ENCODE results near the gene ZSWIM9. TPM values are rescaled to one million over a fixed set of nuclear protein-coding genes. Genes with fewer than 3 reads are reported as not detected.

The ZSWIM9 gene
- total RNA-seq: 8.4 and 9.5 TPM in 2 replicates

DNA sequence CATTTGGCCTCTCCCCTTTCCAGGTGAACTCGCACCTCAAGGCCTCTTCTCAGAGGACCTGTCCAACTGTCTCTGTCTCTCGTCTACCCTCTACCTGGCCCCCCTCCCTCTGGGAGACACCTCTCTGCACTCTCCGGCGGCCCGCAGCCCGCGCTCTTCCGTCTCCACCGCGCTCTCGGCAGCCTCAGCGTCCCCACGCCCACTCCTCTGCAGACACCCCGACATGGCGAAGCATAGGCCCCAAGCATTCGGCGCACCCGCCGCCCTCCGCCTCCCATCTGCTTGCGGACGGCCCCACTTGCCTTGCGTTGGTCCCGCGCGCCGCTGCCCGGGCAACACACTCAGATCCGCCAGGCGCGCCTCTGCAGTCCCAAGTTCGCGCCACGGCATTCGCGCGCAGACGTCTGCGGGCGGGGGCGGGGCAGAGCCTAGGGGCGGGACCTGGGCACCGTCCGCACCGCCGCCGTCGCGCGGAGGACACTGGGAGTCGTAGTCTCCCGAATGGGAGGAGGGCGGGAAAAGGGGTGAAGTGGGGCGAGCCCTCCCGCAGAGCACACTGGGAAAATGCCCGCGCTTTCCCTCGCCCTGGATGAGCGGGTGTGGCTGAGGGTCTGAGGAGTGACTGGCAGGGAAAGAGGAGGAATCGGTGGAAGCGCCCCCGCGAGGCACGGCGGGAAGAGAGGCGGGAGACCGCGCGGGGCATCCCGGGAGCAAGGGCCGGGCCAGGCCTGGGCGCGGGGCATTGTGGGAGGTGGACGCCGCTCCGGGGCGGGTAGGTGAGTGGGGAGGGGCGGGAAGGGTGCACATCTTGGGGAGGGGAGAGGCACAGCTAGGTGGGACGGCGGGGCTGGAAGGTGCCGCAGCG is at the start of gene ZSWIM9, which contains the start of gene LIG1:
Gene ZSWIM9, plus strand, starts transcription at position 742 of the 865 bp plus-strand sequence. CDS start 1,123 bp downstream, outside the sequence.
Gene LIG1, minus strand, starts transcription at position 406 of the 865 bp plus-strand sequence. CDS start 4,778 bp downstream, outside the sequence.
- Mint-ChIP-seq H3K27me3 (ENCODE audit: insufficient read depth) (peaks cover 3% of the 10 kb centered on the region), H3K27ac (peak within 1 kb of the TSS; percentile 100), H3K4me1 (ENCODE audit: low read depth) (peaks cover 33% of the 10 kb centered on the region), H3K4me3 (peak within 1 kb of the TSS; percentile 97), H3K9me3 (no peaks in the 10 kb centered on the region), H3K36me3 (ENCODE audit: low read depth) (peaks cover 29% of the 10 kb centered on the region)
- peak; percentile 89 for DNase-seq (ENCODE audit: low spot score)
- intact Hi-C loops (cut with micrococcal nuclease): loop anchor here (1.0 to 10.0 kb wide), 10 partner anchors 33 to 425 kb away; partner anchors contain the start of genes CARD8, CYTH2, LMTK3 and NOP53

DNA sequence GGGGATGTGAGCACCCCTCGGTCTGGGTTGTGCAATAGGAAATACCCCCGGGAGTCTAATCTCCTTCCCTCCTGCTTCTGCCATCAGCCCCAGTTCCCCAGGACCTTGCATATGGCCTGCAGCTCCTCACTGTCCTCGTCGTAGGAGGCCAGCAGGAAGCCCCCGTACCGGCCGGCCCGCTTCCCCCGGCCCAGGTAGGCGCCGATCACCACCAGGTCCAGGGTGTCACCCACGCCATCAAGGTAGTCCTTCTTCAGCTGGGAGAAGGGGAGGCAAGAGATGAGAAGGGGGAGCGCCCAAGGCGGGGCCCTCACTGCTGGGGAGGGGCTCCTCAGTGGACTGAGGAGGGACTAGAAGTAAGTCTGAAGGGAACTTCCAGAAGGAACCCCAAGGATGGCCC is 49.4 kb upstream of the ZSWIM9 start:
- intact Hi-C loops (cut with micrococcal nuclease): no loop called here
- no peaks in the 10 kb centered on the region for H3K27me3 Mint-ChIP-seq (ENCODE audit: insufficient read depth)
- H3K4me3 Mint-ChIP-seq: no peak overlapping the region
- no peak for DNase-seq (ENCODE audit: low spot score)
- H3K36me3 Mint-ChIP-seq (ENCODE audit: low read depth): peaks cover 40% of the 10 kb centered on the region
- H3K4me1 Mint-ChIP-seq (ENCODE audit: low read depth): peaks cover 25% of the 10 kb centered on the region
- H3K27ac Mint-ChIP-seq: no peak overlapping the region
- no peaks in the 10 kb centered on the region for H3K9me3 Mint-ChIP-seq

DNA sequence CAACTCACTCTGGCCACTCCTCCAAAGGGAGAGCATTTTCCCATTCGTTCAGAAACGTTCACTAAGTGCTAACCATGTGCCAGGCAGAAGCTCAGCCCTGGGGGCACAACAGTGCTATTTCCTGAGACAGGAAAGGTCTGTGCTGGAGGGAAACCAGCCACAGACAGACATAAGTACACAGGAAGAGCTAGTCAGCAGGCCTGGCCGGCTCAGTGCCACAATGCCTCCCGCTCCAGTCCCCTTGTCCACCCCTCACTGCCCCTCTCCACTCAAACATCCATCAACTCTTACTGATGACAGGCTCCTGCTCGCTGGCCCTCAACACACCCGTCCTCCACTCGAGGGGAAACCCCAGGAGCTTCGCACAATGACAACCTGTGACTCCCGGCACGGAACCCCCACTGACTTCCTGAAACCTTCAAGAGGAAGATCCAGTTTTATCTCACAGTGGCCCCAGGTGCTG is 48.5 kb upstream of the ZSWIM9 start:
- Mint-ChIP-seq H3K27ac (peak overlapping the region; percentile 79), H3K4me1 (ENCODE audit: low read depth) (peaks cover 25% of the 10 kb centered on the region), H3K9me3 (no peaks in the 10 kb centered on the region), H3K27me3 (ENCODE audit: insufficient read depth) (no peaks in the 10 kb centered on the region), H3K36me3 (ENCODE audit: low read depth) (peaks cover 45% of the 10 kb centered on the region), H3K4me3 (peak overlapping the region; percentile 37)
- intact Hi-C loops (cut with micrococcal nuclease): no loop called here
- DNase-seq (ENCODE audit: low spot score): no peak

GRCh38 chr19:48122421-48122820 is 48.1 kb upstream of the ZSWIM9 start:
- H3K4me3 Mint-ChIP-seq: peak overlapping the region; percentile 37
- intact Hi-C loops (cut with micrococcal nuclease): no loop called here
- H3K4me1 Mint-ChIP-seq (ENCODE audit: low read depth): peaks cover 24% of the 10 kb centered on the region
- no peaks in the 10 kb centered on the region for H3K27me3 Mint-ChIP-seq (ENCODE audit: insufficient read depth)
- H3K9me3 Mint-ChIP-seq: no peaks in the 10 kb centered on the region
- no peak for DNase-seq (ENCODE audit: low spot score)
- peak overlapping the region; percentile 79 for H3K27ac Mint-ChIP-seq
- H3K36me3 Mint-ChIP-seq (ENCODE audit: low read depth): peaks cover 48% of the 10 kb centered on the region

- Mint-ChIP-seq H3K9me3 (no peaks in the 10 kb centered on the region), H3K4me1 (ENCODE audit: low read depth) (peaks cover 16% of the 10 kb centered on the region), H3K4me3 (no peak overlapping the region), H3K36me3 (ENCODE audit: low read depth) (peaks cover 51% of the 10 kb centered on the region), H3K27me3 (ENCODE audit: insufficient read depth) (no peaks in the 10 kb centered on the region), H3K27ac (peak overlapping the region; percentile 10)
- no peak for DNase-seq (ENCODE audit: low spot score)
- intact Hi-C loops (cut with micrococcal nuclease): no loop called here
Measured at GRCh38 chr19:48123907-48124651, 46.4 kb upstream of the ZSWIM9 start.

DNA sequence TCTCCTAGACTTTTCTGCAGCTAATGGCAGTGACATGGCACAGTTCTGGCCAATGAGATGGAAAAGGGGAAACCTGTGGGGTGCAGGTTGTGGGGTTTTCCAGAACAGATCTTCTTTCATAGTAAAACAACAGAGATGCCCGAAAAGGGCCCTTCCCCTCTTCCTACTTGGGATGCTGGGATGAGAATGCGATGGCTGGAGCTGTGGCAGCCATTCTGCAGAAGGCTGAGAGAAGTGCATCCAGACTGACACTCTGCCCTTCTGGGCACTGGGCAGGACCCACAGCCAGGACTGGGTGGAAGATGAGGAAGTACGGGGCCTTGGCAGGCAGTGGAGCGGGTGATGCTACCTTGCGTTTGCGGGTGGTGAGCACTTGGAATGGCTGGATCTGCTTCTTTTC is 42.9 kb upstream of the ZSWIM9 start:
- Mint-ChIP-seq H3K4me3 (no peak overlapping the region), H3K27ac (no peak overlapping the region), H3K9me3 (no peaks in the 10 kb centered on the region), H3K27me3 (ENCODE audit: insufficient read depth) (no peaks in the 10 kb centered on the region), H3K36me3 (ENCODE audit: low read depth) (peaks cover 44% of the 10 kb centered on the region), H3K4me1 (ENCODE audit: low read depth) (peaks cover 8% of the 10 kb centered on the region)
- intact Hi-C loops (cut with micrococcal nuclease): no loop called here
- no peak for DNase-seq (ENCODE audit: low spot score)

GRCh38 chr19:48133094-48133493 is 37.4 kb upstream of the ZSWIM9 start:
- no peak for DNase-seq (ENCODE audit: low spot score)
- Mint-ChIP-seq H3K4me1 (ENCODE audit: low read depth) (no peaks in the 10 kb centered on the region), H3K27ac (no peak overlapping the region), H3K4me3 (no peak overlapping the region), H3K9me3 (no peaks in the 10 kb centered on the region), H3K36me3 (ENCODE audit: low read depth) (peaks cover 27% of the 10 kb centered on the region), H3K27me3 (ENCODE audit: insufficient read depth) (no peaks in the 10 kb centered on the region)
- intact Hi-C loops (cut with micrococcal nuclease): no loop called here

- Mint-ChIP-seq H3K9me3 (no peaks in the 10 kb centered on the region), H3K36me3 (ENCODE audit: low read depth) (peaks cover 24% of the 10 kb centered on the region), H3K4me3 (no peak overlapping the region), H3K4me1 (ENCODE audit: low read depth) (no peaks in the 10 kb centered on the region), H3K27ac (peak overlapping the region; percentile 35), H3K27me3 (ENCODE audit: insufficient read depth) (no peaks in the 10 kb centered on the region)
- no peak for DNase-seq (ENCODE audit: low spot score)
- intact Hi-C loops (cut with micrococcal nuclease): no loop called here
Measured at GRCh38 chr19:48135411-48135810, 35.1 kb upstream of the ZSWIM9 start.

- no peak for DNase-seq (ENCODE audit: low spot score)
- H3K36me3 Mint-ChIP-seq (ENCODE audit: low read depth): peaks cover 18% of the 10 kb centered on the region
- H3K27me3 Mint-ChIP-seq (ENCODE audit: insufficient read depth): no peaks in the 10 kb centered on the region
- intact Hi-C loops (cut with micrococcal nuclease): no loop called here
- no peak overlapping the region for H3K27ac Mint-ChIP-seq
- H3K4me3 Mint-ChIP-seq: no peak overlapping the region
- H3K9me3 Mint-ChIP-seq: no peaks in the 10 kb centered on the region
- H3K4me1 Mint-ChIP-seq (ENCODE audit: low read depth): no peaks in the 10 kb centered on the region
Measured at GRCh38 chr19:48136547-48136946, 33.9 kb upstream of the ZSWIM9 start.

- H3K4me1 Mint-ChIP-seq (ENCODE audit: low read depth): no peaks in the 10 kb centered on the region
- H3K36me3 Mint-ChIP-seq (ENCODE audit: low read depth): peaks cover 15% of the 10 kb centered on the region
- DNase-seq (ENCODE audit: low spot score): no peak
- H3K4me3 Mint-ChIP-seq: no peak overlapping the region
- H3K9me3 Mint-ChIP-seq: no peaks in the 10 kb centered on the region
- no peak overlapping the region for H3K27ac Mint-ChIP-seq
- intact Hi-C loops (cut with micrococcal nuclease): no loop called here
- H3K27me3 Mint-ChIP-seq (ENCODE audit: insufficient read depth): no peaks in the 10 kb centered on the region
Measured at GRCh38 chr19:48137411-48137810, 33.1 kb upstream of the ZSWIM9 start.

DNA sequence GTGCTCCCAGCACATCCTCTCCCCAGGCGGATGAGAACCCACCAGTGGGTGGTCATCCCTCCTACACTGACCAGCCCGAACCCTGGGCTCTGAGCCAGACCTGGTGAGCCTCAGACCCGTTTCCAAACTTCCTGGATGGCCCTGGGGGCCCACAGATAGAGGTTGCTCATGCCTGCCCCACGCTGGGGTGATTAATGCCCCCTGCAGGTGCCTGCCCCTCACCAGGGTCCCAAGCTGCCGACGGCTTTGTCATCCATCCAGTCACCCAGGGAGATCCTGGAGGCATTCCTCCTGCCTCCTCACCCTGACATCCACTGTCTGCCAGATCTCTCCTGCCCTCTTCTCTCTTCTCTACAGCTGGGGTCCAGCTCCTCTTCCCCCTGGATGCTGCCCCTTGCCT is 31.4 kb upstream of the ZSWIM9 start:
- no peaks in the 10 kb centered on the region for H3K9me3 Mint-ChIP-seq
- no peak overlapping the region for H3K4me3 Mint-ChIP-seq
- H3K27me3 Mint-ChIP-seq (ENCODE audit: insufficient read depth): no peaks in the 10 kb centered on the region
- H3K27ac Mint-ChIP-seq: no peak overlapping the region
- intact Hi-C loops (cut with micrococcal nuclease): no loop called here
- no peak for DNase-seq (ENCODE audit: low spot score)
- H3K4me1 Mint-ChIP-seq (ENCODE audit: low read depth): no peaks in the 10 kb centered on the region
- peaks cover 22% of the 10 kb centered on the region for H3K36me3 Mint-ChIP-seq (ENCODE audit: low read depth)

DNA sequence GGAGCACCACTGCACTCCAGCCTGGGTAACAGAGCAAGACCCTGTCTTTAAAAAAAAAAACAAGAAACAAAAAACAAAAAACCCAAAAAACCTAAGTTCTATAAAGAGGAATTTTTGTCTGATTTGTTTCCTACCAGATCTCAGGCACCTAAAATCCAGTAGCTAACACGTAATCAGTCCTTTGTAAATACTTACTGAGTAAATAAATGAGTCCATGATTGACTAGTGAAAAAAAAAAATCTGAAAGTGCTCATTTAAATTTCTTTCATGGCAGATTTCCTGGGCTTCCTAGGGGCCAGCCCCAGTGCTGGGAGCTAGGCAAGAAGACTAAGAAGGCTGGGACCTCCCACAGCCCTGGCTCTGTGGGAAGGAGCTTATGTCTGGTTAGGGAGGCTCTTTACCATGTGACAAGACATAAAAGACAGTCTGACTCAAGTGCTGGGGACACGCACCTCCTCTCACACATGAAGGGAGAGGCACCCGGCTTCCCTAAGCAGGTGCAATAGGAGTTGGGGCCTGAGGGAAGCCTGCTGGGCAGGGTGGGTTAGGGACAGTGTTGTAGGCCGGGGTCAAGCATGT is 22.8 kb upstream of the ZSWIM9 start:
- Mint-ChIP-seq H3K4me3 (no peak overlapping the region), H3K4me1 (ENCODE audit: low read depth) (no peaks in the 10 kb centered on the region), H3K36me3 (ENCODE audit: low read depth) (peaks cover 33% of the 10 kb centered on the region), H3K9me3 (no peaks in the 10 kb centered on the region), H3K27me3 (ENCODE audit: insufficient read depth) (no peaks in the 10 kb centered on the region), H3K27ac (no peak overlapping the region)
- DNase-seq (ENCODE audit: low spot score): no peak
- intact Hi-C loops (cut with micrococcal nuclease): no loop called here

Measured in activated T-helper 1 cell treated with anti-CD3 and anti-CD28 coated beads, Interleukin-12 subunit alpha, Interleukin-12 subunit beta, Interleukin-2, Interleukin-4 antibody, amounts not matched to agents 30 ng/mL and 10 ng/mL and 1 ng/mL, durations not matched to agents 14 hours and 24 hours and 36 hours (primary cell).